Mesenchymal stem cell (in vitro differentiated cells and primary cell): ENCODE results near the gene TMEM165.
A peak's percentile ranks its signal among the peaks of the same experiment; 100 is the strongest.

Source experiments
- DNase-seq: peaks from one replicate; pipeline ENCODE4 v3.0.0-alpha.2; 2013
- H2AFZ ChIP-seq: one replicate; pipeline ENCODE4 v1.6.1; 2013; ENCODE audit warnings: low read depth, mild to moderate bottlenecking, control low read depth, inconsistent platforms, low read length, moderate library complexity
- H2AK5ac ChIP-seq: 2 replicates; pipeline ENCODE4 v1.6.1; 2013; ENCODE audit warnings: low read length, moderate library complexity, mild to moderate bottlenecking, inconsistent platforms; ENCODE audit not compliant: severe bottlenecking
- H2BK120ac ChIP-seq: one replicate; pipeline ENCODE4 v1.6.1; 2013; ENCODE audit warnings: low read depth, mild to moderate bottlenecking, inconsistent platforms, low read length, moderate library complexity
- H2BK12ac ChIP-seq, 2 experiments: one replicate each; pipeline ENCODE4 v1.6.1; 2013; ENCODE audit warnings: inconsistent platforms in 2 of 2, low read length in 2 of 2, mild to moderate bottlenecking in 2 of 2, moderate library complexity in 2 of 2, control low read depth in 1 of 2
- H2BK15ac ChIP-seq: one replicate; pipeline ENCODE4 v1.6.1; 2013; ENCODE audit warnings: mild to moderate bottlenecking, low read depth, inconsistent platforms; ENCODE audit not compliant: poor library complexity, severe bottlenecking
- H2BK5ac ChIP-seq: 2 replicates; pipeline ENCODE4 v1.6.1; 2013; ENCODE audit warnings: low read depth, mild to moderate bottlenecking, low read length, control low read depth, inconsistent platforms; ENCODE audit not compliant: poor library complexity, severe bottlenecking
- H3K14ac ChIP-seq, 2 experiments: one replicate each; pipeline ENCODE4 v1.6.1; 2013; ENCODE audit warnings: inconsistent platforms in 2 of 2, low read length in 2 of 2, control low read depth in 1 of 2, mild to moderate bottlenecking in 1 of 2, moderate library complexity in 1 of 2
- H3K18ac ChIP-seq, 2 experiments: one replicate each; pipeline ENCODE4 v1.6.1; 2013; ENCODE audit warnings: inconsistent platforms in 2 of 2, low read length in 2 of 2, control low read depth in 1 of 2, low read depth in 1 of 2, mild to moderate bottlenecking in 1 of 2
- H3K23ac ChIP-seq, 2 experiments: one replicate each; pipeline ENCODE4 v1.6.1; 2013; ENCODE audit warnings: inconsistent platforms in 2 of 2, low read length in 2 of 2, mild to moderate bottlenecking in 2 of 2, moderate library complexity in 2 of 2, control low read depth in 1 of 2
- H3K27ac ChIP-seq: 2 replicates; pipeline ENCODE4 v1.5.1; 2013; ENCODE audit warnings: mild to moderate bottlenecking, moderate library complexity, low read length, control low read depth, inconsistent platforms; ENCODE audit not compliant: poor library complexity, severe bottlenecking
- H3K27me3 ChIP-seq, 2 experiments: 2 replicates each; pipeline versions ENCODE4 v1.6.1 to v1.7.0; 2013; ENCODE audit warnings: low read length in 2 of 2, mild to moderate bottlenecking in 2 of 2, moderate library complexity in 2 of 2, control low read depth in 1 of 2, inconsistent platforms in 1 of 2; ENCODE audit not compliant: control insufficient read depth in 1 of 2, insufficient read depth in 1 of 2
- H3K36me3 ChIP-seq, 2 experiments: 2 replicates each; pipeline versions ENCODE4 v1.6.1 to v1.7.0; 2013; ENCODE audit warnings: low read length in 2 of 2, control low read depth in 1 of 2, inconsistent platforms in 1 of 2, low read depth in 1 of 2, mild to moderate bottlenecking in 1 of 2; ENCODE audit not compliant: insufficient read depth in 2 of 2, control insufficient read depth in 1 of 2
- H3K4ac ChIP-seq, 2 experiments: one replicate each; pipeline ENCODE4 v1.6.1; 2013; ENCODE audit warnings: inconsistent platforms in 2 of 2, low read length in 2 of 2, mild to moderate bottlenecking in 2 of 2, moderate library complexity in 2 of 2, control low read depth in 1 of 2, low read depth in 1 of 2
- H3K4me1 ChIP-seq: 2 replicates; pipeline ENCODE4 v1.6.1; 2013; ENCODE audit warnings: low read depth, low read length, control low read depth; ENCODE audit not compliant: control insufficient read depth, insufficient read depth
- H3K4me2 ChIP-seq: 2 replicates; pipeline ENCODE4 v1.6.1; 2013; ENCODE audit warnings: low read length, mild to moderate bottlenecking, inconsistent platforms; ENCODE audit not compliant: poor library complexity, severe bottlenecking
- H3K4me3 ChIP-seq, 2 experiments: 2 replicates each; pipeline versions ENCODE4 v1.5.1 to v1.7.0; 2013; ENCODE audit warnings: low read length in 2 of 2, mild to moderate bottlenecking in 2 of 2, control low read depth in 1 of 2, low read depth in 1 of 2; ENCODE audit not compliant: insufficient read depth in 1 of 2
- H3K79me1 ChIP-seq: replicated peaks from 2 replicates; pipeline ENCODE4 v1.6.1; 2013; ENCODE audit warnings: mild to moderate bottlenecking, control low read depth, low read length, inconsistent platforms; ENCODE audit not compliant: poor library complexity, severe bottlenecking
- H3K9ac ChIP-seq: 2 replicates; pipeline ENCODE4 v1.7.0; 2013; ENCODE audit warnings: mild to moderate bottlenecking, low read length, moderate library complexity
- H3K9me3 ChIP-seq: 2 replicates; pipeline ENCODE4 v1.7.0; 2013; ENCODE audit warnings: mild to moderate bottlenecking, low read length; ENCODE audit not compliant: control insufficient read depth
- H4K8ac ChIP-seq: one replicate; pipeline ENCODE4 v1.6.1; 2013; ENCODE audit warnings: inconsistent platforms, mild to moderate bottlenecking, low read length, moderate library complexity
- H4K91ac ChIP-seq: one replicate; pipeline ENCODE4 v1.6.1; 2013; ENCODE audit warnings: mild to moderate bottlenecking, low read length, inconsistent platforms
- WGBS: methylation state at CpG from one replicate; pipeline ENCODE4 v1.1.7; 2013; ENCODE audit warnings: mixed read lengths; 5-methylcytosine and 5-hydroxymethylcytosine counted together

TMEM165 gene

DNA sequence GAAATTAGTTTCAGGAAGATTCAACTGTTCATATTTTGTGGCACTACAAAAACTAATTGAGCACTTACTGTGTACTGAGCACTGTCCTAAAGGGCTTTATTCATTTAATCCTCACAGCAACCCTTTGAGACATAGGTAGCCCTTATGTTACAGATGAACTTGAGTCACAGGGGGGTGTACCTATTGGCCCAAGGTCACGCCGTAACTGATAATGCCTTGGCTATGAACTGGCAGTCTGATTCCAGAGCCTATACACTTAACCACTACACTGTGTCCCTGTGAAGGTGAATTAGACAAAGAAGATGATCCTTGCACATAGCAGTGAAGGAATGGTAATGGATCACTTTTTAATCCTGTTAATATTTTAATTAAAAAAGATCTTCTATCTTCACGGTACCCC is 12.0 kb downstream of the TMEM165 start:
- Histone ChIP-seq H3K4me2 (no peak overlapping the region), H3K36me3 (peaks cover 12 to 69% of the 10 kb centered on the region in 2 experiments), H2AFZ (no peak overlapping the region), H3K79me1 (no peaks in the 10 kb centered on the region), H3K14ac (no peak overlapping the region), H3K27ac (no peak overlapping the region), H3K27me3 (no peaks in the 10 kb centered on the region), H2BK12ac (no peak overlapping the region), H4K91ac (no peak overlapping the region), H4K8ac (no peak overlapping the region), H3K9ac (no peak overlapping the region), H3K4me3 (no peak overlapping the region), H3K18ac (no peak overlapping the region), H3K9me3 (no peaks in the 10 kb centered on the region), H2AK5ac (no peak overlapping the region), H2BK5ac (no peak overlapping the region), H2BK15ac (no peak overlapping the region), H3K4ac (no peak overlapping the region), H2BK120ac (no peak overlapping the region), H3K23ac (no peak overlapping the region), H3K4me1 (peaks cover 2% of the 10 kb centered on the region)
- DNase-seq = no peak
- 77% methylated on average over 3 of the region's 3 CpGs for WGBS

DNA sequence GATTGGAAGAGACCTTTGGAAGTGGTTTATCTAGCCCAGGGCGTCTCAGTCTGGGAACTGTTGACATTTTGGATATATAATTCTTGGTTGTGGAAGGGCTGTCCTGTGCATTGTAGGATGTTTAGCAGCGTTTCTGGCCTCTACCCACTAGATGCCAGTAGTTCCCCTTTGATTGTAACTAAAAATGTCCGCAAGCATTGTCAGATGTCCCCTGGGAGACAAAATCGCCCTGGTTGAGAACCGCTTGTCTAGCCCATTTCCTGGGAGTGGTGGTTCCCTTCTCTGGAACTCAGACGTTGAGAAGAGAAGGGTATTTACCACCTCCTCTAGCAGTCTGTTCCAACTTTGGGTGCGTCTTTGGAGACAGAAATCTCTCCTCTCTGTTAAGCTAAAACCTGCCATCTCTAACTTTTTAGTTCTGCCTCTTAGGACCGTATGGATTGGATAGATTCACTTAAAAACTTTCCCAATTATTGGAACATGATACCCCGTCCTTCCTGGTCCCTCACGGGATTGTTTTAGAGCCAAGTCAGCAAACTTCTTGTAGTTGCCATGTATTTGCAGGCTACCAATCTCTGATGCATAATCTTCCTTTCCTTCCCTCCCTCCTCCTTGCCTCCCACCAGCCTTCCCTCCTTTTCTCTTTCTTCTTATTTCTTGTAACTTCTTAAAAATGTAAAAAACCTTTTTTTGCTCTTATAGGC is 13.9 kb downstream of the TMEM165 start:
- H3K4me2 ChIP-seq = no peak overlapping the region
- no peak overlapping the region for H3K18ac ChIP-seq
- H2AK5ac ChIP-seq = no peak overlapping the region
- 81% methylated on average over 10 of the region's 10 CpGs for WGBS
- peak overlapping the region; percentile 50 for H3K9ac ChIP-seq
- peak overlapping the region; percentile 30 for H3K27ac ChIP-seq
- H4K91ac ChIP-seq = no peak overlapping the region
- no peak overlapping the region for H2BK15ac ChIP-seq
- no peak overlapping the region for H2BK5ac ChIP-seq
- no peak overlapping the region for H4K8ac ChIP-seq
- H3K27me3 ChIP-seq = no peaks in the 10 kb centered on the region
- peak overlapping the region in 1 of 2 experiments; percentile 6 for H3K4me3 ChIP-seq
- no peaks in the 10 kb centered on the region for H3K9me3 ChIP-seq
- H2AFZ ChIP-seq = no peak overlapping the region
- H2BK12ac ChIP-seq = no peak overlapping the region
- no peak overlapping the region for H2BK120ac ChIP-seq
- H3K23ac ChIP-seq = no peak overlapping the region
- H3K4me1 ChIP-seq = peaks cover 2% of the 10 kb centered on the region
- H3K14ac ChIP-seq = no peak overlapping the region
- H3K36me3 ChIP-seq = peaks cover 10 to 71% of the 10 kb centered on the region in 2 experiments
- no peak overlapping the region for H3K4ac ChIP-seq
- peak; percentile 36 for DNase-seq
- H3K79me1 ChIP-seq = no peaks in the 10 kb centered on the region

DNA sequence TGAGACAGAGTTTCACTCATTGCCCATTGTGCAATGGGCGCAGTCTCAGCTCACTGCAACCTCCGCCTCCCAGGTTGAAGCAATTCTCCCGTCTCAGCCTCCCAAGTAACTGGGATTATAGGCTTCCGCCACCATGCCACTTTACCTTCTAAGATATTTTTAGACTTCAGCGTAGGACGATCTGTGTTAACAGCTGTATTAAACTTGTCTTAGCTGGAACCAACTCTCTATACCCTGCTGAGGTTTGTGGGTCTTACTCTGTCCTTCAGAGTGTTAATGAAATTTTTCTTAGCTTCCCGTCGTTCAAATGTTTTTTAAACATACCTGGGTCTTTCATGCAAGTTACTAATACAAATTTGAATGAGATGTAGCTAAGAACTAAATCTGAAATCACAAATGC is 14.7 kb downstream of the TMEM165 start:
- Histone ChIP-seq H3K27ac (no peak overlapping the region), H2BK12ac (no peak overlapping the region), H3K4me3 (no peak overlapping the region), H2AFZ (no peak overlapping the region), H3K14ac (no peak overlapping the region), H3K27me3 (no peaks in the 10 kb centered on the region), H3K4me1 (peaks cover 2% of the 10 kb centered on the region), H4K91ac (no peak overlapping the region), H2BK120ac (no peak overlapping the region), H3K79me1 (no peaks in the 10 kb centered on the region), H3K18ac (no peak overlapping the region), H3K4me2 (no peak overlapping the region), H2BK5ac (no peak overlapping the region), H3K9ac (no peak overlapping the region), H2BK15ac (no peak overlapping the region), H2AK5ac (no peak overlapping the region), H3K9me3 (no peaks in the 10 kb centered on the region), H4K8ac (no peak overlapping the region), H3K23ac (no peak overlapping the region), H3K4ac (no peak overlapping the region), H3K36me3 (peaks cover 10 to 71% of the 10 kb centered on the region in 2 experiments)
- WGBS = 84% methylated on average over 6 of the region's 8 CpGs
- no peak for DNase-seq

DNA sequence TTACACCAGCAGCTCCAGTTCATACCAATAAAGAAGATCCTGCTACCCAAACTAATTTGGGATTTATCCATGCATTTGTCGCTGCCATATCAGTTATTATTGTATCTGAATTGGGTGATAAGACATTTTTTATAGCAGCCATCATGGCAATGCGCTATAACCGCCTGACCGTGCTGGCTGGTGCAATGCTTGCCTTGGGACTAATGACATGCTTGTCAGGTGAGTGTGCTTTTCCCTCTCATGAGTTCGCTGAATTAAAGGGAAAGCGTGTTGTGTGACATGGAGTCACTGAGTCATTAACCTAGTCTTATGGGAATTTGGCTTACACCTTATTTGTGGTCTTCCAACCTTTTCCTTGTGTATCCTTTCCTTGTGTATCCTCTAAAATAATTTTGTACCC is 15.9 kb downstream of the TMEM165 start:
- H2BK120ac ChIP-seq = no peak overlapping the region
- H3K4me3 ChIP-seq = no peak overlapping the region
- H3K23ac ChIP-seq = no peak overlapping the region
- H2AFZ ChIP-seq = no peak overlapping the region
- no peaks in the 10 kb centered on the region for H3K9me3 ChIP-seq
- H2AK5ac ChIP-seq = no peak overlapping the region
- H4K91ac ChIP-seq = no peak overlapping the region
- peaks cover 3% of the 10 kb centered on the region for H3K4me1 ChIP-seq
- no peak overlapping the region for H3K4ac ChIP-seq
- H3K27me3 ChIP-seq = no peaks in the 10 kb centered on the region
- H3K27ac ChIP-seq = no peak overlapping the region
- WGBS = 95% methylated on average over 6 of the region's 6 CpGs
- H3K14ac ChIP-seq = no peak overlapping the region
- H4K8ac ChIP-seq = no peak overlapping the region
- no peak overlapping the region for H3K9ac ChIP-seq
- no peak overlapping the region for H2BK12ac ChIP-seq
- H3K18ac ChIP-seq = no peak overlapping the region
- H3K4me2 ChIP-seq = no peak overlapping the region
- no peak overlapping the region for H2BK15ac ChIP-seq
- no peak overlapping the region for H2BK5ac ChIP-seq
- peaks cover 13 to 71% of the 10 kb centered on the region in 2 experiments for H3K36me3 ChIP-seq
- DNase-seq = no peak
- peaks cover 5% of the 10 kb centered on the region for H3K79me1 ChIP-seq
